ENCODE measurements around the gene BMP7. TPM values are rescaled to one million over a fixed set of nuclear protein-coding genes. Genes with fewer than 3 reads are reported as not detected.
A peak's percentile ranks its signal among the peaks of the same experiment; 100 is the strongest.

Gene BMP7
- total RNA-seq, 4 donors from 2014 or later, result under 0.01 to 13.3 (median 0.36) TPM

DNA sequence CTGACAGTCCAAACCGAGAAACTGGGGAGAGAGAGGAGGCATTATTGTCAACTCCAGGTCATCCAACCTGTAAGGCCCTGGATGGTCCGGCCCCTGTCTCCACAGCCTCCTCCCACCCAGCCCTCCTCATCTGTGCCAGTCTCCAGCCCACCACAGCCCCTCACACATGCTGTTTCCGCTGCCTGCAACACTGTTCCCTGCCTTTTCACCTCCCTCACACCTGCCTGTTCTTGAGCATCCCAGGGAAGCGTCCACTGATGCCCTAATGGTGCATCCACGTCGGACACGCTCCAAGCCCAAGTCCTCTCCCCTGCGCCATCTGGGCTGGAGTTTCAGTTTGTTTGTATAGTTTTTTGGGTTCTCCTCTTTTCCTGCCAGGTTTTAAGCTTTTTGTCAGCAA is 52.0 kb downstream of the BMP7 start:
- H3K9me3 ChIP-seq, result no peaks in the 10 kb centered on the region
- H3K4me1 ChIP-seq, result peaks cover 0 to 7% of the 10 kb centered on the region in 2 donors
- intact Hi-C loops (cut with DNase I; ENCODE audit: low total_unique reads), result no loop called here
- no peak overlapping the region for H3K27ac ChIP-seq
- no peak for DNase-seq
- TF ChIP-seq, protein P1, sequence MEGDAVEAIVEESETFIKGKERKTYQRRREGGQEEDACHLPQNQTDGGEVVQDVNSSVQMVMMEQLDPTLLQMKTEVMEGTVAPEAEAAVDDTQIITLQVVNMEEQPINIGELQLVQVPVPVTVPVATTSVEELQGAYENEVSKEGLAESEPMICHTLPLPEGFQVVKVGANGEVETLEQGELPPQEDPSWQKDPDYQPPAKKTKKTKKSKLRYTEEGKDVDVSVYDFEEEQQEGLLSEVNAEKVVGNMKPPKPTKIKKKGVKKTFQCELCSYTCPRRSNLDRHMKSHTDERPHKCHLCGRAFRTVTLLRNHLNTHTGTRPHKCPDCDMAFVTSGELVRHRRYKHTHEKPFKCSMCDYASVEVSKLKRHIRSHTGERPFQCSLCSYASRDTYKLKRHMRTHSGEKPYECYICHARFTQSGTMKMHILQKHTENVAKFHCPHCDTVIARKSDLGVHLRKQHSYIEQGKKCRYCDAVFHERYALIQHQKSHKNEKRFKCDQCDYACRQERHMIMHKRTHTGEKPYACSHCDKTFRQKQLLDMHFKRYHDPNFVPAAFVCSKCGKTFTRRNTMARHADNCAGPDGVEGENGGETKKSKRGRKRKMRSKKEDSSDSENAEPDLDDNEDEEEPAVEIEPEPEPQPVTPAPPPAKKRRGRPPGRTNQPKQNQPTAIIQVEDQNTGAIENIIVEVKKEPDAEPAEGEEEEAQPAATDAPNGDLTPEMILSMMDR (IDR thresholded peaks at IDR 0.05), result no peak
- no peak for TF ChIP-seq POLR2A (IDR thresholded peaks at IDR 0.05)
- H3K4me3 ChIP-seq, result no peak overlapping the region
- H3K27me3 ChIP-seq, result no peaks in the 10 kb centered on the region
- no peaks in the 10 kb centered on the region for H3K36me3 ChIP-seq

DNA sequence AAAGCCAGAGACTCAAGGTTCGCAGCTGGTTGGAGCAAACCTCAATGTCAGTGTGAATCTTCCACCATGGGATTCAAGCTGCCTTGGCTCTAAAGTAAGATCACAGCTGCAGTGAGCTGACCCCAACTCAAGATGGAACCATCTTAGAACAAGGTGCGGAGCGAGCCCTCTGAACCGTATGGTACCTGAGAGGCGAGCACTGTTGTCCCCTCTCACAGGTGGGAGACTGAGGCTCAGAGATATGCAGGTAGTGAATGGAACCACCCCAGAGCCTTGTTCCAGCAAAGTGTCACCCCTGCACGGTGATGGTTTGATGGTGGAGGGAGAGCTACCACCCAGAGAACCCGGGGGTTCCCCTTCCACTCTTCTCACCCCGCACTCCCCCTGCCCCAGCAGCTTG is 52.5 kb downstream of the BMP7 start:
- TF ChIP-seq POLR2A (IDR thresholded peaks at IDR 0.05), result no peak
- TF ChIP-seq, protein P1 (IDR thresholded peaks at IDR 0.05), result no peak
- intact Hi-C loops (cut with DNase I; ENCODE audit: low total_unique reads), result no loop called here
- no peak for DNase-seq
- Histone ChIP-seq H3K4me1 (peaks cover 0 to 7% of the 10 kb centered on the region in 2 donors), H3K9me3 (no peaks in the 10 kb centered on the region), H3K36me3 (no peaks in the 10 kb centered on the region), H3K27me3 (no peaks in the 10 kb centered on the region), H3K4me3 (no peak overlapping the region), H3K27ac (no peak overlapping the region)

DNA sequence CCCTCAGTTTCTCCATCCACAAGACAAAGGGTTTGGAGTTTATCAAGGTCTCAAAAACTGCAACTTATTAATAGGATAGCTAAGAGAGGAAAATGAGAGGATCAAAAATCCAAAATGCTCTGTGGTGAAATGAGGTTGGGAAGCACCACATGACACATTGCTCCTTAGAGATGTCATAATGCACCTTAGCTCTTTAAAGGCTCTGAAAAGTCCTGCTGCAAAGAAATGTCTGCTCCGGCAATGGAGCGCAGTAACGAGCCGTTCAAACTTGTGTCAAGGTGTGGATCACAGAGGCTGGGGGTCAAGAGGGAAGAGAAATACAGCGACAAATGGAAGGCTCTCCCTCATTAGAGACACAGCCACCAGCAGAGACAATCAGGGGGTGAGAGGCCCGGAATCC is 53.1 kb downstream of the BMP7 start:
- TF ChIP-seq, protein P1 (IDR thresholded peaks at IDR 0.05), result no peak
- TF ChIP-seq POLR2A (IDR thresholded peaks at IDR 0.05), result no peak
- intact Hi-C loops (cut with DNase I; ENCODE audit: low total_unique reads), result no loop called here

DNA sequence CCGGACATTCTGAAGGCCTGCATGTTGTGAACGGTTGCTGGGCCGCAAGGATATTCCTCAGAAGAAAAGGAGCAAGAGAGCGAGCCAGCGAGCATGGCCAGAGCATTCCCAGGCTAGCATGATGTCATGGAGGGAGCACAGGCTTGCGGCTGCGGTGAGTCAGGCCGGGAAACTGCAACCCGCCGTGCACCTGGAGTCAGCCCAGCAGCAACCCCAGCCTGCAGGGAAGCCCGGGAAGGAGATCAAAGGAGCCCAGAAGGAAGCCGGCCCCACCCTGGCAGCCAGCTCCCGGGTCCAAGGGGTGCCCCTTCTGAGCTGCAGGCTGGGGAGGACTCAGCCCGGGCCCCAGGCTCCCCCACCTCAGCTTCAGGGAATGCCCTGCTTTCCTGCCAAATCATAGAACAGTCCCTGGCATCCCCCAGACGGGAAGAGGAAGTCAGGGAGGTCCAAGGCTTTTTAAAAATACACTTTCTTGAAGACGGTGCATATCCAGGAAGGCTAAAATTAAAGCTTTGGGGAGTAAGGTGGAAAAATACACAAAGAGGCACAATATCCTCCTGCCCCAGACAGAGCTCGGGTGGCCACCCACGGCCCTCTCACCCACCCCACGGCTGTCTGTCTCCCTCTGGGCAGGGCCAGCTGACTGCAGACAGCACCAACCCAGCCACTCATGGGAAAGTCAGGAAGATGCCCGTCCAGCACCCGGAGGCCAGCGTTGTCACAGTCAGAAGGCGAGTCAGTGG is 53.7 kb downstream of the BMP7 start:
- Histone ChIP-seq H3K27ac (peak overlapping the region in 1 of 2 donors; percentile 37), H3K4me3 (no peak overlapping the region)
- intact Hi-C loops (cut with DNase I; ENCODE audit: low total_unique reads), result no loop called here

More for the DNA sequence above, 53.1 kb downstream of the BMP7 start:
- H3K4me1 ChIP-seq, result peaks cover 0 to 7% of the 10 kb centered on the region in 2 donors
- H3K27ac ChIP-seq, result peak overlapping the region in 1 of 2 donors; percentile 37
- H3K27me3 ChIP-seq, result no peaks in the 10 kb centered on the region
- H3K9me3 ChIP-seq, result no peaks in the 10 kb centered on the region
- DNase-seq, result no peak
- no peaks in the 10 kb centered on the region for H3K36me3 ChIP-seq
- no peak overlapping the region for H3K4me3 ChIP-seq

More for the DNA sequence above, 53.7 kb downstream of the BMP7 start:
- peaks cover 0 to 7% of the 10 kb centered on the region in 2 donors for H3K4me1 ChIP-seq
- peak; percentile 68 to 73 for DNase-seq
- no peaks in the 10 kb centered on the region for H3K9me3 ChIP-seq
- TF ChIP-seq, protein P1 (IDR thresholded peaks at IDR 0.05), result no peak
- no peak for TF ChIP-seq POLR2A (IDR thresholded peaks at IDR 0.05)
- no peaks in the 10 kb centered on the region for H3K27me3 ChIP-seq
- no peaks in the 10 kb centered on the region for H3K36me3 ChIP-seq

All from uterus (tissue), 4 donors.